Progenitor cell of endocrine pancreas (in vitro differentiated cells): ENCODE data around the gene PPP2R5A. TPM values are rescaled to one million over a fixed set of nuclear protein-coding genes. Genes with fewer than 3 reads are reported as not detected.

Experiments used
- DNase-seq: peaks from one replicate; pipeline ENCODE4 v3.0.0; 2021; ENCODE audit warnings: low spot score; ENCODE audit not compliant: unreplicated experiment
- H3K27ac Mint-ChIP-seq: 2 replicates; pipeline ENCODE4 v1.8.0; 2021; ENCODE audit warnings: mild to moderate bottlenecking, moderate library complexity, mixed read lengths
- H3K27me3 Mint-ChIP-seq: 2 replicates; pipeline ENCODE4 v1.8.0; 2021; ENCODE audit warnings: mixed read lengths
- H3K36me3 Mint-ChIP-seq: 2 replicates; pipeline ENCODE4 v1.8.0; 2022; ENCODE audit warnings: mixed read lengths; ENCODE audit not compliant: insufficient read depth
- H3K4me1 Mint-ChIP-seq: 2 replicates; pipeline ENCODE4 v1.8.0; 2021; ENCODE audit warnings: low read depth, mixed read lengths
- H3K4me3 Mint-ChIP-seq: 2 replicates; pipeline ENCODE4 v1.8.0; 2021; ENCODE audit warnings: low read depth, mild to moderate bottlenecking, moderate library complexity, mixed read lengths
- H3K9me3 Mint-ChIP-seq: 2 replicates; pipeline ENCODE4 v1.8.0; 2021; ENCODE audit warnings: low read depth, mixed read lengths
- CTCF ChIP-seq: fragments of 200-600 bp; sonication (generic); IDR thresholded peaks from one replicate; pipeline ENCODE4 v1.5.0; 2021; ENCODE audit warnings: antibody characterized with exemption, mild to moderate bottlenecking; ENCODE audit not compliant: unreplicated experiment
- total RNA-seq: library from RNA; stranded (reverse); gene quantifications from 2 replicates; pipeline ENCODE4 v1.2.1, GENCODE V29; 2021

Gene PPP2R5A
- total RNA-seq, 1 donor from 2014 or later: 21.4 TPM

GRCh38 chr1:212397171-212397570 lies 112.0 kb downstream of the PPP2R5A start:
- Mint-ChIP-seq H3K27ac (no peak overlapping the region), H3K27me3 (no peaks in the 10 kb centered on the region), H3K36me3 (peaks cover 58% of the 10 kb centered on the region), H3K9me3 (peaks cover 24% of the 10 kb centered on the region), H3K4me1 (no peaks in the 10 kb centered on the region), H3K4me3 (no peak overlapping the region)
- no peak for TF ChIP-seq CTCF
- no peak for DNase-seq

DNA sequence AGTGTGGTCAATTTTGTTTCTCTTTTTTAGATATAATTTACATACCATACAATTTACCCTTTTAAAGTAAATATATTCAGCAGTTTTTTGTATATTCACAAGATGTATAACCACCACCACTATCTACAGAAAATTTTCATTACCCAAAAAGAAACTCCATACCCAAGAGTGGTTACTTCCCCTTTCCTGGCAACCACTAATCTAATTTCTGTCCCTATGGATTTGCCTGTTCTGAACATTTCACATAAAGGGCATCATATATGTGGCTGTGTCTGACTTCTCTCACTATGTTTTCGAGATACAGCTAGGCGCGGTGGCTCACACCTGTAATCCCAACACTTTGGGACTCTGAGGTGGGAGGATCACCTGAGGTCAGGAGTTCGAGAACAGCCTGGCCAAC lies 115.8 kb downstream of the PPP2R5A start:
- Mint-ChIP-seq H3K27ac (no peak overlapping the region), H3K36me3 (peaks cover 55% of the 10 kb centered on the region), H3K4me3 (no peak overlapping the region), H3K9me3 (peaks cover 14% of the 10 kb centered on the region), H3K27me3 (no peaks in the 10 kb centered on the region), H3K4me1 (no peaks in the 10 kb centered on the region)
- TF ChIP-seq CTCF: no peak
- DNase-seq: no peak

- Mint-ChIP-seq H3K27me3 (no peaks in the 10 kb centered on the region), H3K4me1 (no peaks in the 10 kb centered on the region), H3K36me3 (peaks cover 49% of the 10 kb centered on the region)
Observed at GRCh38 chr1:212401838-212402582, 116.8 kb downstream of the PPP2R5A start.

DNA sequence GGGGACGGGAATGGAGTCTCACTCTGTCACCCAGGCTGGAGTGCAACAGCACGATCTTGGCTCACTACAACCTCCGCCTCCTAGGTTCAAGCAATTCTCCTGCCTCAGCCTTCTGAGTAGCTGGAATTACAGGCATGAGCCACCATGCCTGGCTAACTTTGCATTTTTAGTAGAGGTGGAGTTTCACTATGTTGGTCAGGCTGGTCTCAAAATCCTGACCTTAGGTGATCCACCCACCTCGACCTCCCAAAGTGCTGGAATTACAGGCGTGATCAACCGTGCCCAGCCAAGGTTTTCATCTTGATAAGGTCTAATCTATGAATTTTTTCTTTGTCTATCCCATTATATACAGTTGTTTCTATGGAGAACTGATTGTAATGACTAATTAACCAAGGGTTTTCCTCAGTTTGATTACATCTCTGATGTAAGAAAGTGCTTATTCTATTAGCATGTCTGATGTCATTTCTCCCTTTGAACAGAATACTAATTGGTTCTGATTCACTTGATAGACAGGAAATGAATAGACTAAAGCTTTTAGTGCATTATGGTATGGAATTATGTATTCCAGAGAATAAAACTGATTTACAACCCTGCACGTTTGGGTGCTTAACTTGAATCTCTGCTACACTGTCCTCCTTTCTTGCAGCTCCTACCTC lies 117.6 kb downstream of the PPP2R5A start:
- TF ChIP-seq CTCF: no peak
- peaks cover 4% of the 10 kb centered on the region for H3K9me3 Mint-ChIP-seq

More at GRCh38 chr1:212401838-212402582, 116.8 kb downstream of the PPP2R5A start:
- DNase-seq: no peak
- Mint-ChIP-seq H3K27ac (no peak overlapping the region), H3K4me3 (no peak overlapping the region), H3K9me3 (peaks cover 9% of the 10 kb centered on the region)
- no peak for TF ChIP-seq CTCF

GRCh38 chr1:212410231-212410820 lies 125.1 kb downstream of the PPP2R5A start:
- Mint-ChIP-seq H3K4me3 (no peak overlapping the region), H3K36me3 (peaks cover 29% of the 10 kb centered on the region), H3K27ac (no peak overlapping the region), H3K4me1 (peaks cover 15% of the 10 kb centered on the region), H3K27me3 (no peaks in the 10 kb centered on the region), H3K9me3 (no peaks in the 10 kb centered on the region)
- no peak for TF ChIP-seq CTCF
- no peak for DNase-seq

More for the DNA sequence above, 117.6 kb downstream of the PPP2R5A start:
- no peaks in the 10 kb centered on the region for H3K27me3 Mint-ChIP-seq
- no peak overlapping the region for H3K4me3 Mint-ChIP-seq
- no peaks in the 10 kb centered on the region for H3K4me1 Mint-ChIP-seq
- no peak overlapping the region for H3K27ac Mint-ChIP-seq
- DNase-seq: no peak
- peaks cover 45% of the 10 kb centered on the region for H3K36me3 Mint-ChIP-seq
